Astrocyte of the cerebellum (primary cell): ENCODE measurements around the gene OR7C1.
"Not testable (repeated sequence)": the region's sequence is repeated elsewhere in the genome, so short reads cannot be mapped to it uniquely, and the experiment has no call there.

Experiments
- DNase-seq: peaks from one replicate; pipeline ENCODE4 v3.0.0-alpha.2; 2011; ENCODE audit warnings: low read depth
- H3K4me3 ChIP-seq: 2 replicates; pipeline ENCODE4 v1.5.1; 2011; ENCODE audit warnings: mild to moderate bottlenecking, low read depth, low read length, moderate library complexity
- CTCF ChIP-seq: IDR thresholded peaks from 2 replicates; pipeline ENCODE4 v1.5.1; 2012; ENCODE audit warnings: low read length, low read depth, moderate library complexity, mild to moderate bottlenecking; ENCODE audit errors: missing control alignments
- in situ Hi-C: cut with HindIII; loops from 2 replicates; pipeline ENCODE4 v1.10.0; 2017; ENCODE audit warnings: low sequenced_read_pairs

Gene OR7C1

GRCh38 chr19:14783410-14783998 is 51.5 kb downstream of the OR7C1 start:
- DNase-seq, in situ Hi-C loops, H3K4me3 ChIP-seq: not testable (repeated sequence)

- in situ Hi-C loops, result no loop called here
- H3K4me3 ChIP-seq, result no peak overlapping the region
- no peak for DNase-seq
- TF ChIP-seq CTCF, result no peak
These were observed 52.2 kb downstream of the OR7C1 start for GRCh38 chr19:14782626-14783409.

- H3K4me3 ChIP-seq, DNase-seq, in situ Hi-C loops: not testable (repeated sequence)
These were observed 53.1 kb downstream of the OR7C1 start for GRCh38 chr19:14781713-14782536.

GRCh38 chr19:14780622-14781225 is 54.3 kb downstream of the OR7C1 start:
- H3K4me3 ChIP-seq, DNase-seq, in situ Hi-C loops: not testable (repeated sequence)

GRCh38 chr19:14779151-14779550 is 55.8 kb downstream of the OR7C1 start:
- in situ Hi-C loops, result no loop called here
- no peak overlapping the region for H3K4me3 ChIP-seq
- TF ChIP-seq CTCF, result no peak

GRCh38 chr19:14778110-14778845 is 56.7 kb downstream of the OR7C1 start, which contains the start of gene ADGRE2:
TSS of gene ADGRE2 (minus strand) at chr19:14778560. CDS start at chr19:14776756, 1,804 bp downstream.
- in situ Hi-C loops, DNase-seq, H3K4me3 ChIP-seq: not testable (repeated sequence)

More at GRCh38 chr19:14779151-14779550, 55.8 kb downstream of the OR7C1 start:
- DNase-seq, result no peak

GRCh38 chr19:14777645-14778044 is 57.3 kb downstream of the OR7C1 start:
- DNase-seq, H3K4me3 ChIP-seq, in situ Hi-C loops: not testable (repeated sequence)

GRCh38 chr19:14775869-14776586 is 59.0 kb downstream of the OR7C1 start:
- TF ChIP-seq CTCF, result no peak
- in situ Hi-C loops, result no loop called here
- no peak overlapping the region for H3K4me3 ChIP-seq
- no peak for DNase-seq

GRCh38 chr19:14775326-14775725 is 59.7 kb downstream of the OR7C1 start:
- H3K4me3 ChIP-seq, in situ Hi-C loops, DNase-seq: not testable (repeated sequence)
